ENCODE results near the gene BTBD2. TPM values are rescaled to one million over a fixed set of nuclear protein-coding genes. Genes with fewer than 3 reads are reported as not detected.

The BTBD2 gene
- total RNA-seq, 1 experiment from 2014 or later = 34.5 TPM

- DNase-seq (ENCODE audit: low read depth, low spot score) = no peak
- in situ Hi-C loops (cut with HindIII; ENCODE audit: low pct_unique_long_range_greater_than_20kb, low sequenced_read_pairs) = no loop called here
These were observed 58.5 kb downstream of the BTBD2 start for GRCh38 chr19:1956868-1957492.

GRCh38 chr19:1956122-1956494, 59.4 kb downstream of the BTBD2 start:
- DNase-seq (ENCODE audit: low read depth, low spot score) = no peak
- in situ Hi-C loops (cut with HindIII; ENCODE audit: low pct_unique_long_range_greater_than_20kb, low sequenced_read_pairs) = no loop called here

GRCh38 chr19:1955171-1956121, 60.1 kb downstream of the BTBD2 start:
- in situ Hi-C loops (cut with HindIII; ENCODE audit: low pct_unique_long_range_greater_than_20kb, low sequenced_read_pairs) = no loop called here

GRCh38 chr19:1954532-1954933, 61.0 kb downstream of the BTBD2 start:
- DNase-seq (ENCODE audit: low read depth, low spot score) = no peak
- in situ Hi-C loops (cut with HindIII; ENCODE audit: low pct_unique_long_range_greater_than_20kb, low sequenced_read_pairs) = no loop called here

More at GRCh38 chr19:1955171-1956121, 60.1 kb downstream of the BTBD2 start:
- no peak for DNase-seq (ENCODE audit: low read depth, low spot score)

GRCh38 chr19:1953441-1954094, 61.9 kb downstream of the BTBD2 start:
- in situ Hi-C loops (cut with HindIII; ENCODE audit: low pct_unique_long_range_greater_than_20kb, low sequenced_read_pairs) = no loop called here
- no peak for DNase-seq (ENCODE audit: low read depth, low spot score)

DNA sequence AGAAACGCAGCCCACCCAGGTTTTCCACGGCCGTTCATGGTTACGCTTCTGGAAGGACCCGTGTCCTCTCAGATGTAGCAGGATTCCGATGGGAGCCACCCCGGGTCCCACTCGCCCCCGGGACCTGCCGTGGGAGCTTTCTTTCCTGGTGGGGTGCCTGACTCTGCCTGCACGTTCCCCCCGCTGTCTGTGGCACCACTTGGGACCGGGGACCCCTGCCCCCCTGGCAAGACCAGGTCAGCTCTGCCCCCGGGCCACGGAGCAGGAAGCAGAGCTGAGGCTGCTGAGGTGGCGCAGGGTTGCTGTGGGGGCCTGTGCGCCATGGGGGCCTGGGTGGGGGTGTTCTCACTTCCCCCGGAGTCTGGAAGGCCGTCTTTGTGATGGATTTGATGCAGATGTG, 62.5 kb downstream of the BTBD2 start:
- in situ Hi-C loops (cut with HindIII; ENCODE audit: low pct_unique_long_range_greater_than_20kb, low sequenced_read_pairs) = no loop called here
- DNase-seq (ENCODE audit: low read depth, low spot score) = no peak

GRCh38 chr19:1952635-1953034, 62.9 kb downstream of the BTBD2 start:
- DNase-seq (ENCODE audit: low read depth, low spot score) = no peak
- in situ Hi-C loops (cut with HindIII; ENCODE audit: low pct_unique_long_range_greater_than_20kb, low sequenced_read_pairs) = no loop called here

DNA sequence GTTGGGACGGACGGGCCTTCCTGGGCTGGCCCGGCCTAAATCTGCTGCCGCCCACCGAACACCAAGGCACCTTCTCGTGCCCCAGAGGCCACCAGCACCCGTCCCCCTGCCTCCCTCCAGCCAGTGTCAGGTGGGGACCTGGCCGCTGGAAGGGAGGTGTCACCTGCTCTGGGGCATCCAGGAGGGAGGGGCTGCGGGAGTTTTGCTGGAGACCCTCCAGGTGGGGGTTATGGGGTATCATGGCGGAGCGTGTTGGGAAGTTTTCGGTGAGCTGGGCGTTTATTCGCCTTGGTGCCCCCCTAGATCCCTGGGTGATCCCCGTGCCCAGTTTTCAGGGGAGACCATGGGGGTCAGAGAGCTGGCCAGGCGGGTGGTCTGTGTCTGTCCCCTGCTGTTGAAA, 64.9 kb downstream of the BTBD2 start:
- in situ Hi-C loops (cut with HindIII; ENCODE audit: low pct_unique_long_range_greater_than_20kb, low sequenced_read_pairs) = no loop called here
- no peak for DNase-seq (ENCODE audit: low read depth, low spot score)

- in situ Hi-C loops (cut with HindIII; ENCODE audit: low pct_unique_long_range_greater_than_20kb, low sequenced_read_pairs) = no loop called here
- no peak for DNase-seq (ENCODE audit: low read depth, low spot score)
These were observed 66.0 kb downstream of the BTBD2 start for GRCh38 chr19:1949304-1950101.

DNA sequence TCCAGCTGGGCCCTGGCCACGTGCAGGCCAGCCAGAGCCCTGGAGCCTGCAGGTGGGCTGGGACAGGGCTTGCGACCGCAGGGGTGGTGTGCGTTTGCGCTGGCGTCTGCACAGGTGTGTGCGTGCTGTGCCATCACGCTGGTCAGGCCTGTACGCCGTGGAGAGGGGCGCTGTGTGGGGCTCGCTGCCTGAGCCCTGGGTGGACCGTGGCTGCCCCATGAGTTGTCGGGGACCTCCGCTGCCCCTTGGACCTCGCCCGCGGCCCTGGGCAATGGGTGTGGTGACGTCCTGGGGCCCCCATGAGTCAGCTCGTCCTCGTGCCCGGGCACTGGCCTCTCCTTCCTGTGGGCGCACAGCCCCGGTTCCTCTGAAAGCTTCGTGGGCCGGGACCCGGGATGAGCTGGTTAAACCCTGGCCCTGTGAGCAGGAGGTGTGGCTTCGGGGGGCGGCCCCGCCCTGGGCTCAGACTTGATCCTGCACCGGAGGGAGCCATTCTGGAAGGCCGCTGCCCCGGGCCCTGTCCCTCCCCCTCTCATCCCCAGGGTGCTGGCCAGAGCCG, 67.8 kb downstream of the BTBD2 start:
- no peak for DNase-seq (ENCODE audit: low read depth, low spot score)
- in situ Hi-C loops (cut with HindIII; ENCODE audit: low pct_unique_long_range_greater_than_20kb, low sequenced_read_pairs) = no loop called here

DNA sequence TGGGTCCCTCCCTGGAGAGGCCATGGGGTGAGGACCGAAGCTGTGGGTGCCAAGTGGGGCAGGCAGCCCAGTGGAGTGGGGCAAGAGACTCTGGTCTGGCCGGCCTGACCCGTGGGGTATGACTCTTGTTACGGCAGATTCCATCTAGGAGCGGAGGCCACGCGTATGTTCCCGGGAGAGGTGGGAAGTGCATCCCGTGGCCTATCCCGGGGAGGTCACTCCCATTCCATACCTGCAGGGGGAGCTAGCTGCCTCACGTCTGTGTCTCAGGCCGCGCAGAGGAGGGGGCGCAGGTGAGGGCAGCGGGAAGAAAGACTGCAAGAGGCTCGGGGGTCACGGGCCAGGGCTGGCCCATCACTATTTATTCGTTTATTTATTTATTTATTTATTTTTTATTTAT, 69.6 kb downstream of the BTBD2 start:
- in situ Hi-C loops (cut with HindIII; ENCODE audit: low pct_unique_long_range_greater_than_20kb, low sequenced_read_pairs) = no loop called here
- peak; percentile 42 for DNase-seq (ENCODE audit: low read depth, low spot score)

- no peak for DNase-seq (ENCODE audit: low read depth, low spot score)
- in situ Hi-C loops (cut with HindIII; ENCODE audit: low pct_unique_long_range_greater_than_20kb, low sequenced_read_pairs) = no loop called here
These were observed 70.5 kb downstream of the BTBD2 start for GRCh38 chr19:1944916-1945561.

DNA sequence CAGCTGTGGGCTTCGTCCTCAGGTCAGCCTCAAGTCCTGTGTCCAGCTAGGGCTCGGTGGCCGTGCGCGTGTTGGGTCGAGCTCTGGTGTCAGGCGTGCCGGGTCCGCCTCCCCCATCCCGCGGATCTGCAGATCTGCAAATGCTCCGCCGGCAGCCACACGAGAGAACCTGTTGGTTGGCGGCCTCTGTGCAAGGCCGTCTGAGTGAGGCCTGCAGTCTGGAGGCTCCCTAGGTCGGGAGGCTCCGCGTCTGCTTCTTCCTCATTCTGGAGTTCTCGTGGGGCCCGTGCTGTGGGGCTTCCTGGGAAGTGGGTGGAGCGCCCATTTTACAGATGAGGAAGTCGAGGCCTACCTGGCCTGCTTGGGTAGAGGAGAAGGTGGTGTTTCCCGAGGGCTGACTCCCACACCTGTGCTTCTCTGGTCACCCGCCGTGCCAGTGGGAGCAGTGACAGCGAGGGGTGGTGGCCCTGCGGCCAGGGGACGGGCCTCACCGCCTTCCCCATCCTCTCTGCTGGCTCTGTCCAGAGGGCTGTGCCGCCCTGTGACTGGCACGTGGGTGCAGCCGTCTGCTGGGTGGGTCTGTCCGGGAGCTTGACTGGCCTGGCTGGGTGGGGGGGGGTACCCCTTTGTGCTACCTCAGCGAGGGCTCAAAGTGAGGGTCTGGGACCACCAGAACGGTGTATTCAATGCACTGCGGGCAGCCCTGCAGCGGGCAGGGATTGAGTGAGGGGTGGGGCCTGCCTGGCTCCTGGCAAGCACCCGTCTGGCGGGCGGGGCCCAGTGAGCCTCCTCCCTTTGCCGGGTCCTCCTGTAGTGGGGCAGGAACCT, 71.2 kb downstream of the BTBD2 start:
- no peak for DNase-seq (ENCODE audit: low read depth, low spot score)
- in situ Hi-C loops (cut with HindIII; ENCODE audit: low pct_unique_long_range_greater_than_20kb, low sequenced_read_pairs) = no loop called here

GRCh38 chr19:1943661-1944087, 71.8 kb downstream of the BTBD2 start:
- DNase-seq (ENCODE audit: low read depth, low spot score) = no peak
- in situ Hi-C loops (cut with HindIII; ENCODE audit: low pct_unique_long_range_greater_than_20kb, low sequenced_read_pairs) = no loop called here

DNA sequence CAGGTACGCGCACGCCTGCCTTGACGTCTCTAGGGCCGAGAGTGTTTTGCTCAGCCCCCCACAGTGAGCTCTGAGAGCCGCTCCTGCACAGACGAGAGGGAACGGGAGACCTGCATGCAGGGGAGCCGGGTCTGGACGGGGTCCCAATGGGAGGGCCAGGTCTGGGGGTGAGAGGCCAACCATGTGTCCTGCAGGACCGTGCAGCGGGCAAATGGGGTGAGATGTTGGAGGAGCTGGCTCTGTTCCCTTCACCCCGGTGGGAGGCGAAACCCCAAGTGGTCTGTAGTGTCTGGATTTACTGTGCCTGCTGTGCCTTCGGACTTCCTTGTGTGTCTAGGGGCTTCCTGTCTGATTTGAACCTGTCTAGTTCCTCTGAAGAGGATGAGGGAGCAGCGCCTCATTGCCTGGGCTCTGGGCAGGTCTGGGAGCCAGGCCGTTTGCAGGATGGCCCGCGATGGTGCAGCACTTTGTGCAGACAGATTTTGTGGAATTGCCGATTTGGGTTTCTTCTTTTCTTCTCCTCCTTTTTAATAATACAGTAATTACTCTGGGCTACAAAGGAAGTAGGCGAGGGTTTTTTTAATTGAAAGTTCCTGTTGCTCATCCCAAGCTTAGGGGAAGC, 72.5 kb downstream of the BTBD2 start:
- DNase-seq (ENCODE audit: low read depth, low spot score) = no peak
- in situ Hi-C loops (cut with HindIII; ENCODE audit: low pct_unique_long_range_greater_than_20kb, low sequenced_read_pairs) = no loop called here
